Kidney epithelial cell (primary cell): Measurements from ENCODE around the gene NFASC. TPM values are rescaled to one million over a fixed set of nuclear protein-coding genes. Genes with fewer than 3 reads are reported as not detected.

ENCODE experiments used
- DNase-seq: peaks from one replicate; pipeline ENCODE4 v3.0.0-alpha.2; 2010; ENCODE audit warnings: low read depth
- H3K27me3 ChIP-seq: 2 replicates; pipeline ENCODE4 v1.6.0; 2011; ENCODE audit warnings: low read length; ENCODE audit not compliant: control insufficient read depth, insufficient read depth
- H3K36me3 ChIP-seq: 2 replicates; pipeline ENCODE4 v1.5.1; 2011; ENCODE audit warnings: low read length; ENCODE audit not compliant: control insufficient read depth, insufficient read depth
- H3K4me3 ChIP-seq: 2 replicates; pipeline ENCODE4 v1.5.1; 2011; ENCODE audit warnings: low read depth, mild to moderate bottlenecking, control low read depth, low read length
- total RNA-seq: library from RNA; depleted of rRNA; stranded (reverse); fragments of >200 nt; gene quantifications from 2 replicates; pipeline ENCODE4 v1.2.3, GENCODE V29; 2015
- TF ChIP-seq, protein P1 (sequence below): IDR thresholded peaks from 2 replicates; pipeline ENCODE4 v1.5.1; 2011; ENCODE audit warnings: mild to moderate bottlenecking, moderate library complexity, low read length, control low read depth, inconsistent platforms; ENCODE audit not compliant: insufficient read depth, poor library complexity, severe bottlenecking

The NFASC gene
- total RNA-seq, 1 donor from 2014 or later, result 1.2 TPM

DNA sequence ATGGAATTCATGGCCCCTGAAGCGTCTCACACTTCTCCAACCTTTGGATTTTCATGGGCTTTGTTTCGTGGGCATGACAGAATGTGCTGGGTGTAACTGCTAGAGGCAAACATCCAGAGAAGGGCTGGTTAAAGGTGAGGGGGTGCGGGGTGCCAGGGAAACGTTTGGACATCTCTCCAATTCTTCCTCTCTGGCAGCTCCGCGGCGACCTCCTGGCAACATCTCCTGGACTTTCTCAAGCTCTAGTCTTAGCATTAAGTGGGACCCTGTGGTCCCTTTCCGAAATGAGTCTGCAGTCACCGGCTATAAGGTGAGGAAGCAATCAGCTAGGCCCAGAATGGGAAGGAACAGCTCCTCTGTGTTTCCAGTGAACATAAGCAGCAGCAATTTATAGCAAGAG, 201.6 kb downstream of the NFASC start:
- TF ChIP-seq, protein P1, sequence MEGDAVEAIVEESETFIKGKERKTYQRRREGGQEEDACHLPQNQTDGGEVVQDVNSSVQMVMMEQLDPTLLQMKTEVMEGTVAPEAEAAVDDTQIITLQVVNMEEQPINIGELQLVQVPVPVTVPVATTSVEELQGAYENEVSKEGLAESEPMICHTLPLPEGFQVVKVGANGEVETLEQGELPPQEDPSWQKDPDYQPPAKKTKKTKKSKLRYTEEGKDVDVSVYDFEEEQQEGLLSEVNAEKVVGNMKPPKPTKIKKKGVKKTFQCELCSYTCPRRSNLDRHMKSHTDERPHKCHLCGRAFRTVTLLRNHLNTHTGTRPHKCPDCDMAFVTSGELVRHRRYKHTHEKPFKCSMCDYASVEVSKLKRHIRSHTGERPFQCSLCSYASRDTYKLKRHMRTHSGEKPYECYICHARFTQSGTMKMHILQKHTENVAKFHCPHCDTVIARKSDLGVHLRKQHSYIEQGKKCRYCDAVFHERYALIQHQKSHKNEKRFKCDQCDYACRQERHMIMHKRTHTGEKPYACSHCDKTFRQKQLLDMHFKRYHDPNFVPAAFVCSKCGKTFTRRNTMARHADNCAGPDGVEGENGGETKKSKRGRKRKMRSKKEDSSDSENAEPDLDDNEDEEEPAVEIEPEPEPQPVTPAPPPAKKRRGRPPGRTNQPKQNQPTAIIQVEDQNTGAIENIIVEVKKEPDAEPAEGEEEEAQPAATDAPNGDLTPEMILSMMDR, result no peak
- no peak for DNase-seq
- no peaks in the 10 kb centered on the region for H3K36me3 ChIP-seq
- no peak overlapping the region for H3K4me3 ChIP-seq
- peaks cover 4% of the 10 kb centered on the region for H3K27me3 ChIP-seq

Other genes starting within 250 kb of the NFASC start
- gene LRRN2, start 185.1 kb upstream of the NFASC start, total RNA-seq, result 7.6 and 10.8 TPM in 2 replicates
- gene CNTN2, start 172.3 kb downstream of the NFASC start, total RNA-seq, result not detected in 2 replicates
- 3.0 and 3.6 TPM in 2 replicates for gene TMEM81, start 213.6 kb downstream of the NFASC start, total RNA-seq